ENCODE data around the gene TMEM95.
"Not testable (repeated sequence)": the region's sequence is repeated elsewhere in the genome, so short reads cannot be mapped to it uniquely, and the experiment has no call there.

The TMEM95 gene

DNA sequence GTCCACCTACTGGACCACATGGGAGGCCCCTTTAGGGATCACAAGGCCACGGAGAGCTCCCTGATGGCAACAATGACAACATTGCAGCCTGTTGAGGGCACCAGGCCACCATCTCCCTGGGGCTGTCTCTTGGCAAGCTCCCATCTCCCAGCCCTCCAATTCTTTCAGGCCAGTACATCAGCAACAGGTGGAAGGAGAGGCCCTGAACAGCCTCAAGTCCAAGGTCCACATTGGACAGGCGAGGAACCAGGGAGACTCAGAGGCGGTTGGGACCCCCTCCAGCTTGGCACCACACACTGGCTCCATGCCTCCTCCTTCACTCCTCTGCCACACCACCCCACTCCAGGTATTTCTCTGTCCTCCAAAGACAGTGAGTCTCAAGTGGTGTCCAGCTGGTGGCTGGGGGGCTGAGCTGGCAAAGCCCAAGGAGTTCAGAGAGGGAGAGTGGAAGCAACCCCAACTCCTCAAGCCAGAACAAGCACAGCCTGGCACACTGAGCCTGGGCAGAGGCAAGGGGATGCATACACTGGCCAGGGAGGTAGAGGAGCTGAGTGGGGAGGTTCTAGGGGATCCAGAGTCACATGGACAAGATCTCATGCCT lies 19.9 kb upstream of the TMEM95 start:
- Histone ChIP-seq H3K4me1 (ENCODE audit: control insufficient read depth, insufficient read depth, low read length) (0 out of 2 replicates have a peak, but pooled peaks cover 3% of the 10 kb centered on the region), H3K4me3 (ENCODE audit: low read depth, low read length) (no peak overlapping the region), H3K9me3 (ENCODE audit: control insufficient read depth, insufficient read depth, low read depth, low read length) (no peaks in the 10 kb centered on the region), H3K36me3 (ENCODE audit: control insufficient read depth in 2 of 2, insufficient read depth in 1 of 2, low read length in 2 of 2) (no peaks in the 10 kb centered on the region), H3K27ac (ENCODE audit: extremely low read depth, low read depth, low read length) (no peak overlapping the region)
- ChIA-PET CTCF (interaction anchor here (0.7 to 1.9 kb wide), 5 partner anchors 10 to 55 kb away, joined by 3 to 7 read pairs (median 5); no protein-coding TSS in a partner anchor), POLR2A (interaction anchor here (1.2 kb wide), 1 partner anchor 10 kb away, joined by 3 read pairs; no protein-coding TSS in a partner anchor)
- TF ChIP-seq SCRT1 (tag by site-specific recombination; IDR thresholded peaks at IDR 0.05; ENCODE audit: borderline replicate concordance): peak; percentile 80; the same call in 1 of the 2 replicates
- TF ChIP-seq, protein P1, sequence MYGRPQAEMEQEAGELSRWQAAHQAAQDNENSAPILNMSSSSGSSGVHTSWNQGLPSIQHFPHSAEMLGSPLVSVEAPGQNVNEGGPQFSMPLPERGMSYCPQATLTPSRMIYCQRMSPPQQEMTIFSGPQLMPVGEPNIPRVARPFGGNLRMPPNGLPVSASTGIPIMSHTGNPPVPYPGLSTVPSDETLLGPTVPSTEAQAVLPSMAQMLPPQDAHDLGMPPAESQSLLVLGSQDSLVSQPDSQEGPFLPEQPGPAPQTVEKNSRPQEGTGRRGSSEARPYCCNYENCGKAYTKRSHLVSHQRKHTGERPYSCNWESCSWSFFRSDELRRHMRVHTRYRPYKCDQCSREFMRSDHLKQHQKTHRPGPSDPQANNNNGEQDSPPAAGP (tag by site-specific recombination; IDR thresholded peaks at IDR 0.05): no peak
- peak; percentile 95 for TF ChIP-seq SCRT2 (tag by site-specific recombination; IDR thresholded peaks at IDR 0.05)

DNA sequence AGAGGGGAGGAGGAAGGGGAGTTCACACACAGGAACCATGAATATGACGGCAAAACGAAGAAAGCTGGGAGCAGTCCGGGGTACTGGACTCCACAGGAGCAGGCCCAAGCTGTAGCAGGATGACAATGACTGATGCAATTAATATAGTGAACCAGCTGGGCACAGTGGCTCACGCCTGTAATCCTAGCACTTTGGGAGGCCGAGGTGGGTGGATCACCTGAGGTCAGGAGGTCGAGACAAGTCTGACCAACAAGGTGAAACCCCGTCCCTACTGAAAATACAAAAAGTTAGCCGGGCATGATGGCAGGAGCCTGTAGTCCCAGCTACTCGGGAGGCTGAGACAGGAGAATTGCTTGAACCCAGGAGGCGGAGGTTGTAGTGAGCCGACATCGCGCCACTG lies 19.2 kb upstream of the TMEM95 start:
- H3K4me1 ChIP-seq (ENCODE audit: control insufficient read depth, insufficient read depth, low read length); H3K36me3 ChIP-seq (ENCODE audit: control insufficient read depth in 2 of 2, insufficient read depth in 1 of 2, low read length in 2 of 2); H3K4me3 ChIP-seq (ENCODE audit: low read depth, low read length); H3K27ac ChIP-seq (ENCODE audit: extremely low read depth, low read depth, low read length); H3K9me3 ChIP-seq (ENCODE audit: control insufficient read depth, insufficient read depth, low read depth, low read length): not testable (repeated sequence)
- ChIA-PET POLR2A (interaction anchor here (1.1 kb wide), 1 partner anchor 25 kb away, joined by 3 read pairs; no protein-coding TSS in a partner anchor), CTCF (interaction anchor here (0.5 to 1.9 kb wide), 8 partner anchors 10 to 344 kb away, joined by 3 to 7 read pairs (median 4); no protein-coding TSS in a partner anchor)

DNA sequence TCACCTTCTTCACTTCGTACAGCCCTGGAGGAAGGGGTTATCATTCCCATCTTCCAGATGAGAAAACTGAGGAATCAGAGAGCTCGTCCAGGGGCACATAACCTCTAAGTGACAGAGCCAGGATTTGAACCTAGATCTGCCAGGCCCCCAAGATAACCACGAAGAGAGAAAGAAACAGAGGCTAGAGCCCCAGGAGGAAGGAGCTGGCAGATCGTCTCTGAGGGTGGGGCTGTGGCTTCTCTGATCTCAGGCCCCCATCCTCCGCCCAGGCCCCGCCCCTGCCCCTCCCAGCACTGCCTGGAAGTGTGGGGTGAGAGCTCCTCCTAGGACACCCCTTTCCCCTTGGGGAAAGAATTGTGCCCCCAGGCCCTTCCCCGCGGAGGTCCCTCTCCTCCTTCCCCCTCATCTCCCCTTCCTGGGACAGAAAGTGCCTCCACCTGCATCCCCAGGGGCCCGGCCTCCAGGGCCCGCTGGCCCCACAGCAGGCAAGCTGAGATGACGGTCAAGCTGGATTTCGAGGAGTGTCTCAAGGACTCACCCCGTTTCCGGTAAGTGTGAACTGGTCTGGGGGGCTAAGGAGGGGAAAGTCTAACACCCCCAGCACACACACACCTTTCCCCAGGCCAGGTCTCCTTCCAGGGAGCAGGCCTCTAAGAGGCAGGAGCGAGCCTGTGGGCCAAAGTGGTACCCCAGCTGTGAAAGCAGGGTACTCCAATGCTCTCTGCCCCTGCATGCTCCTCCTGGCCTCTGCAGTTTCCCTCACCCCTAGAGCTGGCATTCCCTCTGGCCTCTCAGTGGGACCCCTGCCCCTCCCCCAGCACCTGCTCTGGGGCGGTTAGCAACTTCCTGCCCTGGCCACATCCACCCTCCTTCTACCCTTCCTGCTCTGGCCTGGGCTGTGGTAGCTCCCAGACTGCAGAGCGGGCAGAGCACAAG lies 18.4 kb upstream of the TMEM95 start, which contains the start of gene ACAP1:
TSS of gene ACAP1 (plus strand) at position 290 of the 936 bp plus-strand sequence. CDS start at position 496, 206 bp downstream.
- ChIA-PET POLR2A (interaction anchor here (0.8 to 1.1 kb wide), 2 partner anchors 17 to 26 kb away, joined by 3 read pairs; no protein-coding TSS in a partner anchor), CTCF (interaction anchor here (0.5 to 1.9 kb wide), 10 partner anchors 9 to 344 kb away, joined by 3 to 10 read pairs (median 4); no protein-coding TSS in a partner anchor)
- no peaks in the 10 kb centered on the region for H3K36me3 ChIP-seq (ENCODE audit: control insufficient read depth in 2 of 2, insufficient read depth in 1 of 2, low read length in 2 of 2)
- H3K27ac ChIP-seq (ENCODE audit: extremely low read depth, low read depth, low read length): no peak within 1 kb of the TSS
- H3K9me3 ChIP-seq (ENCODE audit: control insufficient read depth, insufficient read depth, low read depth, low read length): no peaks in the 10 kb centered on the region
- H3K4me1 ChIP-seq (ENCODE audit: control insufficient read depth, insufficient read depth, low read length): no peaks in the 10 kb centered on the region
- no peak within 1 kb of the TSS for H3K4me3 ChIP-seq (ENCODE audit: low read depth, low read length)
- no peak for TF ChIP-seq ZNF521 (tag by site-specific recombination; IDR thresholded peaks at IDR 0.05)
- no peak for TF ChIP-seq ZXDB (tag by site-specific recombination; IDR thresholded peaks at IDR 0.05)
- no peak for TF ChIP-seq ZNF433 (tag by site-specific recombination; IDR thresholded peaks at IDR 0.05; ENCODE audit: low read depth)
- no peak for TF ChIP-seq ZNF239 (tag by site-specific recombination; IDR thresholded peaks at IDR 0.05)
- peak; percentile 44 for TF ChIP-seq ZBTB17 (tag by site-specific recombination; IDR thresholded peaks at IDR 0.05)
- no peak for TF ChIP-seq ZNF211 (tag by site-specific recombination; IDR thresholded peaks at IDR 0.05; ENCODE audit: low read depth)
- TF ChIP-seq ZNF214 (tag by site-specific recombination; IDR thresholded peaks at IDR 0.05; ENCODE audit: borderline replicate concordance): no peak
- TF ChIP-seq ZNF24 (tag by site-specific recombination; IDR thresholded peaks at IDR 0.05): no peak
- TF ChIP-seq ZNF335 (tag by site-specific recombination; conservative IDR thresholded peaks at IDR 0.05): no peak
- TF ChIP-seq KLF1 (tag by site-specific recombination; IDR thresholded peaks at IDR 0.05): peak; percentile 90
- TF ChIP-seq YY1 (tag by site-specific recombination; IDR thresholded peaks at IDR 0.05): no peak
- TF ChIP-seq KLF8 (tag by site-specific recombination; IDR thresholded peaks at IDR 0.05): peak; percentile 71; the same call in 1 of the 2 replicates
- TF ChIP-seq, protein P2, sequence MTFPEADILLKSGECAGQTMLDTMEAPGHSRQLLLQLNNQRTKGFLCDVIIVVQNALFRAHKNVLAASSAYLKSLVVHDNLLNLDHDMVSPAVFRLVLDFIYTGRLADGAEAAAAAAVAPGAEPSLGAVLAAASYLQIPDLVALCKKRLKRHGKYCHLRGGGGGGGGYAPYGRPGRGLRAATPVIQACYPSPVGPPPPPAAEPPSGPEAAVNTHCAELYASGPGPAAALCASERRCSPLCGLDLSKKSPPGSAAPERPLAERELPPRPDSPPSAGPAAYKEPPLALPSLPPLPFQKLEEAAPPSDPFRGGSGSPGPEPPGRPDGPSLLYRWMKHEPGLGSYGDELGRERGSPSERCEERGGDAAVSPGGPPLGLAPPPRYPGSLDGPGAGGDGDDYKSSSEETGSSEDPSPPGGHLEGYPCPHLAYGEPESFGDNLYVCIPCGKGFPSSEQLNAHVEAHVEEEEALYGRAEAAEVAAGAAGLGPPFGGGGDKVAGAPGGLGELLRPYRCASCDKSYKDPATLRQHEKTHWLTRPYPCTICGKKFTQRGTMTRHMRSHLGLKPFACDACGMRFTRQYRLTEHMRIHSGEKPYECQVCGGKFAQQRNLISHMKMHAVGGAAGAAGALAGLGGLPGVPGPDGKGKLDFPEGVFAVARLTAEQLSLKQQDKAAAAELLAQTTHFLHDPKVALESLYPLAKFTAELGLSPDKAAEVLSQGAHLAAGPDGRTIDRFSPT (tag by site-specific recombination; IDR thresholded peaks at IDR 0.05): no peak
- TF ChIP-seq ZNF571 (tag by site-specific recombination; IDR thresholded peaks at IDR 0.05): no peak
- no peak for TF ChIP-seq ZNF837 (tag by site-specific recombination; IDR thresholded peaks at IDR 0.05)
- TF ChIP-seq, protein P3, sequence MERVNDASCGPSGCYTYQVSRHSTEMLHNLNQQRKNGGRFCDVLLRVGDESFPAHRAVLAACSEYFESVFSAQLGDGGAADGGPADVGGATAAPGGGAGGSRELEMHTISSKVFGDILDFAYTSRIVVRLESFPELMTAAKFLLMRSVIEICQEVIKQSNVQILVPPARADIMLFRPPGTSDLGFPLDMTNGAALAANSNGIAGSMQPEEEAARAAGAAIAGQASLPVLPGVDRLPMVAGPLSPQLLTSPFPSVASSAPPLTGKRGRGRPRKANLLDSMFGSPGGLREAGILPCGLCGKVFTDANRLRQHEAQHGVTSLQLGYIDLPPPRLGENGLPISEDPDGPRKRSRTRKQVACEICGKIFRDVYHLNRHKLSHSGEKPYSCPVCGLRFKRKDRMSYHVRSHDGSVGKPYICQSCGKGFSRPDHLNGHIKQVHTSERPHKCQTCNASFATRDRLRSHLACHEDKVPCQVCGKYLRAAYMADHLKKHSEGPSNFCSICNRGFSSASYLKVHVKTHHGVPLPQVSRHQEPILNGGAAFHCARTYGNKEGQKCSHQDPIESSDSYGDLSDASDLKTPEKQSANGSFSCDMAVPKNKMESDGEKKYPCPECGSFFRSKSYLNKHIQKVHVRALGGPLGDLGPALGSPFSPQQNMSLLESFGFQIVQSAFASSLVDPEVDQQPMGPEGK (tag by site-specific recombination; IDR thresholded peaks at IDR 0.05): no peak
- TF ChIP-seq, protein P4, sequence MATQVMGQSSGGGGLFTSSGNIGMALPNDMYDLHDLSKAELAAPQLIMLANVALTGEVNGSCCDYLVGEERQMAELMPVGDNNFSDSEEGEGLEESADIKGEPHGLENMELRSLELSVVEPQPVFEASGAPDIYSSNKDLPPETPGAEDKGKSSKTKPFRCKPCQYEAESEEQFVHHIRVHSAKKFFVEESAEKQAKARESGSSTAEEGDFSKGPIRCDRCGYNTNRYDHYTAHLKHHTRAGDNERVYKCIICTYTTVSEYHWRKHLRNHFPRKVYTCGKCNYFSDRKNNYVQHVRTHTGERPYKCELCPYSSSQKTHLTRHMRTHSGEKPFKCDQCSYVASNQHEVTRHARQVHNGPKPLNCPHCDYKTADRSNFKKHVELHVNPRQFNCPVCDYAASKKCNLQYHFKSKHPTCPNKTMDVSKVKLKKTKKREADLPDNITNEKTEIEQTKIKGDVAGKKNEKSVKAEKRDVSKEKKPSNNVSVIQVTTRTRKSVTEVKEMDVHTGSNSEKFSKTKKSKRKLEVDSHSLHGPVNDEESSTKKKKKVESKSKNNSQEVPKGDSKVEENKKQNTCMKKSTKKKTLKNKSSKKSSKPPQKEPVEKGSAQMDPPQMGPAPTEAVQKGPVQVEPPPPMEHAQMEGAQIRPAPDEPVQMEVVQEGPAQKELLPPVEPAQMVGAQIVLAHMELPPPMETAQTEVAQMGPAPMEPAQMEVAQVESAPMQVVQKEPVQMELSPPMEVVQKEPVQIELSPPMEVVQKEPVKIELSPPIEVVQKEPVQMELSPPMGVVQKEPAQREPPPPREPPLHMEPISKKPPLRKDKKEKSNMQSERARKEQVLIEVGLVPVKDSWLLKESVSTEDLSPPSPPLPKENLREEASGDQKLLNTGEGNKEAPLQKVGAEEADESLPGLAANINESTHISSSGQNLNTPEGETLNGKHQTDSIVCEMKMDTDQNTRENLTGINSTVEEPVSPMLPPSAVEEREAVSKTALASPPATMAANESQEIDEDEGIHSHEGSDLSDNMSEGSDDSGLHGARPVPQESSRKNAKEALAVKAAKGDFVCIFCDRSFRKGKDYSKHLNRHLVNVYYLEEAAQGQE (tag by site-specific recombination; IDR thresholded peaks at IDR 0.05): no peak
